SH-SY5Y (cell line): ENCODE measurements around the gene TLE3.

Experiments
- GATA2 ChIP-seq: IDR thresholded peaks from 2 replicates; pipeline ENCODE4 v1.6.1; 2011; ENCODE audit warnings: mild to moderate bottlenecking, low read depth, low read length
- GATA3 ChIP-seq: IDR thresholded peaks from 2 replicates; pipeline ENCODE4 v1.6.1; 2011; ENCODE audit warnings: low read depth, mild to moderate bottlenecking, low read length, moderate library complexity

The TLE3 gene

DNA sequence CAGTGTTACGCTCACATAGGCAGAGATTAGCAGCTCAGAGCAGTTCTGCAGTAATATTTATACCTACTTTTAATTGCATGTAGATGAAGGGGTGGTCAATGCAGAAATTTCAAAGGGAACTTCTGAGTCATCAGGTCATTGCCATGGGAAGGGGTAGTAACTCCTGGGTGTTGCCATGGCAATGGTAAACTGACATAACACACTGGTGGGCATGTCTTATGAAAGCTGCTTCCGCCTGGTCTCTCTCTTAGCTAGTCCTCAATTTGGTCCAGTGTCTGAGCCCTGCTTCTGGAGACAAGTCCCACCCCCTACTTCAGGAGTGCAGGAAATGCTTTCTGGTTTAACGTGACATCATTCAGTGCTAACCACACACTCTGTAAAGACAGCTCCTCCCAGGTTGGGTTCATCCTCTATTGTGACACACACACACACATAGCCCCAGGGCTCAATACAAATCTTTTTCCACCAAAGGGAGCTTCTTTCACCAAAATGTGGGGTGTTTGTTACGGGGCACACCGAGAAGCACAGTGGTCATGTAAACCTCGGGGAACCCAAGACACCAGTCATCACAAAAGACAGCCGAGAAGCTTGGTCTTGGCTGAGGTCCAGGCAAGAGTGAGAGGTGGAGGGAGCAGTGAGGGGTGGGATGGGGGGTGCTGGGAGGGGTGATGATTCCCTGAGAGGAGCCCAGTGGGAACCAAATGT is 74.5 kb downstream of the TLE3 start:
- TF ChIP-seq GATA3, result no peak
- TF ChIP-seq GATA2, result no peak

DNA sequence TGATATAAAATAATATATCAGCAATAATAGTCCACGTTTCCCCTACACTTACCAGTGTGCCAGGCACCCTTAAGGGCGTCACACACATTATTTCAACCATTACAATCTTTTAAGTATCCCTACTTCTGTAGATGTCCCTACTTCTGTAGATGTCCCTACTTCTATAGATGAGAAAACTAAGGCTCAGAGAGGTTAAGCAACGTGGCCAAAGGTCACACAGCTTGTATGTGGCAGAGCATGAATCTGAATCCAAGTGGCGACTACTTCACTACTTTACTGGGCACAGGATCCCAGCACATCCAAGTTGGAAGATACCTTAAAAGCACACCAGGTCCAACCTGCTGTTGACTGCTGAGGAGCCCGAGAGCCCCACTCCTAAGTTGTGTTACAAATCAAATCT is 77.5 kb downstream of the TLE3 start:
- no peak for TF ChIP-seq GATA2
- TF ChIP-seq GATA3, result no peak

DNA sequence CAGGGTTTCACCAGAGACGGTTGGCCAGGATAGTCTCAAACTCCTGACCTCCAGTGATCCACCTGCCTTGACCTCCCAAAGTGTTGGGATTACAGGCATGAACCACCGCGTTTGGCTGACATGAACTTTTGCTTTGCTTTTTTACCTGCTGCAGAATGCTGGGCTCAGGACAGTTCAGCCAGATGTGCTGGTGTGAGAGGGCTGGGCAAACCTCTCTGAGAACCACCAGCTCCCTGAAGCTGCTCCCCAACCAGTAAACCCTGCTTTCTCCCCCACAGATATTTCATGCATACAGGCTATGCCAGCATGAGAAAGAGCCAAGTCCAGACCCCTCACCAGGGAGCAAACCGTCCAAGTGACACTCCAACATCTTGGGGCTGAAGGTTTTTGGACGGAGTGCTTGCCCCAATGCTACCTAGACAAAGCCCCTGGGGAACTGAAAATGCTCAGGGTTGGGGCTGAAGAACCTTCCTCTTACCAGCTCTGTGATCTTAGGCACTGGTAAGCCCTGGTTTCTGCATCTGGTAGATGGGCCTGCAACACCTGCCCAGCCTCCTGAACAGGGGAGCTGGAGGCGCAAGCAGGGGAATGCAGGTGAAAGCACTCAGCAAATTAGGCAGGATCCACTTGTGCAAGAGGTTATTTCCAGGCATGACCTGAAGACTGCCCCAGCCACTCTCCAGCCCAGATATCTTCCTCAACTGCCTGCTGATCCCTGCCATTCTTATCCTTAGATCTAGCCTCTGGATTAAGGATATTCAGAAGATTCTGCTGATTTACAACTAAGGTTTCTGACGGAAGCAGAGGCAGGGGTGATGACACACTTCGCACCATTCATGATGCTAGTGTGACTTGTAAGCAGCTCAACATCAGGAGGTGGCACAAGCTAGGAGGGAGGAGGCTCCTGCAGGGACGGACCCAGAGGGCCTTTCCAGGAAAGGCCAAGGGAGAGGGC is 78.8 kb downstream of the TLE3 start:
- TF ChIP-seq GATA3 (no peak), GATA2 (no peak)

DNA sequence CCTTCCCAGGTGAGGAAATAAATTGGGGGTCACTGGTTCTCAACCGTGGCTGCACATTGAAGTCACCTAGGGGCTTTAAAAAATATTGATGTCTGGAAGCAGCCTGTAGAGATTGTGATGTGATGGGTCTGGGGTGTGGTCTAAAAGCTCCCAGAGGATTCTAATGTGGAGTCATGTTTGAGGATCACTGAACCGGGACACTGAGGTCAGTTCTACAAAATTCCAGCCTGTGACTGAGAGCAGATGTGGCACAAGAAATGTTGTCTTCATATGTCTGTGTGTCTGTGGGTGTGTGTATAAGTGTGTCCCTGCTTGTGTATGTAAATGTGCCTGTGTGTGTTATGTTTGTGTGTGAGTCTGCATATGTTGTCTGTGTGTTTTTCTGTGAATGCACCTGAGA is 79.9 kb downstream of the TLE3 start:
- no peak for TF ChIP-seq GATA3
- no peak for TF ChIP-seq GATA2

DNA sequence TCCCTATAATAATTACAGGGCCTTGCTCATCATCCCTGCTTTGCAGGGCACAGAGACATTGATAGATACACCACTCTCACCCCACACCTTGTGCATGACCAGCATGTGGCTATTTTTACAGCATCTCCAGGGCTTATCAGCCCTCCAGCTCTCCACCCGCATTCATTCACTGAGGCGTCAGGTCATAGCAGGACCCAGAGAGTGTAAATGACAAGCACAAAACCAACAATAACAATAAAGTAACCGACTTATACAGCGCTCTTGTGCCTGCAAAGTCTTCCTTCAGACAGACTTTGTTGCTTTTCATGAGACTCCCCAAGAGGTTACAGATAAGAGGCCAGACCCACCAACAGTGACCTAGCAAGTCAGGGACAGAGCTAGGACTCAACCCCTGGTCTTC is 80.7 kb downstream of the TLE3 start:
- TF ChIP-seq GATA2, result no peak
- no peak for TF ChIP-seq GATA3

DNA sequence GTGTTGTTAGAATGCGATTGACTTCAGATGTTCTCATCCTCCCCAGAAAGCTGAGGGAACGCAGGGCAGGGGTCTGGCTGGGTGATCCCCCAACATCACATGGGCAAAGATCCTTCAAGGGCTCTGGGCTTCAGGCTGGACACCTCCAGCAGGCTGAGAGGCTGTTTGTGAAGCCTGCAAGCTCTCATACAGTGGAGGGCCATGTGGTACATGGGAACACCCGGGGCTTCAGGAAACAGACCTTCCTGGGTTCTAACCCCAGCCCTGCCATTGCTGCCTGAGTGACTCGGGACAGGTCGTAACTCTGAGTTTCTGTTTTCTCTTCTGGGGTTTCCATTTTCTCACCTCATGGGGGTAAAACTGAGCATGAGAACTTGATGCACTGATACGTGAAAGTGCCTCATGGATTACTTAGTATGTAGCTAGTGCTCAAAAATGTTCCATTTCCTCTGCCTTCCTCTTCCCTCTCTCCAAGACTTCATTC is 81.2 kb downstream of the TLE3 start:
- TF ChIP-seq GATA2, result no peak

DNA sequence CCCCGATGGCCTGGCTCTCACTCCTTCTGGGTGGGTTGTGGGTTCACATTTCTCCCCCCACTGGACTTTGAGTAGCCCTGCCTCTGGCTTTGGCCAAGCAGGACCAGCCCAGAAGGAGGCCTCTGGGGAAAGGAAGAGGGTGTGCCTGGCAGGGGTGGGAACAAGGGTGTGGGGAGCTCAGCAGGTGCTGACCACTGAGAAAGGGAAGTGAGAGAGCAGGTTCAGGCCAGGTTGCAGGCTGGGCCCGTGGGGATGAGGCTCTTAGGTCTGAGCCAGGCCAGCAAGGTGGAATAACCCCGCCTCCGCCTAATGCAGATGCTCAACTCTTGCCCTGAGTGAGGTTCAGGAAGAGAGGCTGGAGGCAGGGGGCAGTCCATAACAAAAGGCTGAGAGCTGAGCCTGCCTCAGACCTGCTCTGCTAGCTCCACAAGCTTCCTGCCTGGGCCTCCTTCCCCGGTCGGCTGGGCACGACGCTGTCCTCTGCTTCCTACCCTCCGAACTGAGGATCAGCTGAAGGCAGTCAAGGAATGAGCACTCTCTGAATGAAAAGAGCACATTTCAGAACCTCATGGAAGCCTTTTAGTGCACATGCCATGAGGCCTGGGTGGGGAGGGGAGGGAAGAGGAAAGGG is 82.7 kb downstream of the TLE3 start:
- no peak for TF ChIP-seq GATA2
- TF ChIP-seq GATA3, result no peak

DNA sequence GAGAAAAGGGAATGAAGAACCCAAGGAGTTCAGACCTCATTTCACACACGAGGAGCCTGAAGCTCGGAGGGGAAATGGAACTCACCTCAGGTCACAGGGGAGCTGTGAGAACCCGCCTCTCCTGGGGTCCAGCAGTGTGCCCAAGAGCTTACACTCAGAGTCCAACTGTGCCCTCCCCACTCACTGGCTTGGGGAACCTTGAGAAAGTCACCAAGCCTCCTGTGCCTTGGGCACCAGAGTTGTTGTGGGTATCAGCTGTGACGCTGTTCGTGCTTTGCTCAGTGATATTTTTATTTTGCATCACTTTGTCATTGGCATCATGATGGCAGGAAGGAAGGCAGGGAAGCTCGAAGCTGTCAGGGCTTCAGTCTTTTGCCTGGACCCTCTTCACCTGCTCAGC is 83.4 kb downstream of the TLE3 start:
- TF ChIP-seq GATA2, result no peak
- no peak for TF ChIP-seq GATA3

DNA sequence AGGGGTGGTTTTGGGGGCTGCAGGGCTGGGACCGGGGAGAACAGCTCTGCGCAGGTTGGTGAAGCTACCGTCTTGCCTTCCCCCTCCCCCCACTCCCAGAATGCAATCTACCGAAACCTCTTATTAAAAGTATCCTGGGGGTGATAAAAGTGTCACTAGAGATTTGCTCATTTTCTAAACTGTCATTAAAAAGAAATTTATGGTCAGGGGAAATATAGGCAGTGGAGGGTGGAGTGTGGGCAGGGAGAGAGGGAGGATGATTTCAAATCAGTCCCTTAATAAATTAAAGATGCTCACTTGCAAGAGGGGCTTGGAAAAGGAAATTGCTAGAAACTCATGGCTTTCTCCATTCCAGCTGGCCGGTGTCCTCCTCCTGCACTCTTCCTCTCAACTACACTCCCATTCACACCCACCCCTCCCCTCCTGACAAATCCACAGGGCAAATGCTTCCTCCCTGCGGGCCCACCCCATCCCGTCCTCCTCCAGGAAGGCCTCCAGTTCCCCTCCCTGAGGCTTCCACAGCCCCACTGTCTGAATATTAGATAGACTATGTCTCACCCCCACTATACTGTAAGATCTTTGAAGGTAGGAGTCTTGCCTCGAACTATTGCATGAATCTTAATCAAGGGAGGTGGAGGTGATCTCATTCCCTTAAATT is 83.9 kb downstream of the TLE3 start:
- no peak for TF ChIP-seq GATA2
- no peak for TF ChIP-seq GATA3

DNA sequence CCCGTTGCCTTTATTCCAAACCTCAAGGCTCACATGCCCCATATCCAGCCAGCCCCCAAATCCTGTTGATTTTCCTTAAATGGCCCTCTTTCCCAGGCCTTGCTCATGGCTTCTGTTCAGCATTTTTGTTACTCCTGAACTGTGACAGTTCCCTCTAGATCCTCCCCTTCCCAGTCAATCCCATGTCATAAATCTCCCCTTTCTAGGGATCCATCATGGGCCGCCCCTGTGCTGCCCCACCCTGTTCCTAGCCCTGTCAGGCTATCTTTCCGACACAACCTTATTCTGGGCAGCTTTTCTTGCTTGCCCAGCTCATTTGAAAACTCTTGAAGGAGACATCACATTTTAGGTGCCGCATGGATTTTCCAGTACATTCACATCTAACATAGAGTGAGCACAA is 84.8 kb downstream of the TLE3 start:
- TF ChIP-seq GATA2 (no peak), GATA3 (no peak)

DNA sequence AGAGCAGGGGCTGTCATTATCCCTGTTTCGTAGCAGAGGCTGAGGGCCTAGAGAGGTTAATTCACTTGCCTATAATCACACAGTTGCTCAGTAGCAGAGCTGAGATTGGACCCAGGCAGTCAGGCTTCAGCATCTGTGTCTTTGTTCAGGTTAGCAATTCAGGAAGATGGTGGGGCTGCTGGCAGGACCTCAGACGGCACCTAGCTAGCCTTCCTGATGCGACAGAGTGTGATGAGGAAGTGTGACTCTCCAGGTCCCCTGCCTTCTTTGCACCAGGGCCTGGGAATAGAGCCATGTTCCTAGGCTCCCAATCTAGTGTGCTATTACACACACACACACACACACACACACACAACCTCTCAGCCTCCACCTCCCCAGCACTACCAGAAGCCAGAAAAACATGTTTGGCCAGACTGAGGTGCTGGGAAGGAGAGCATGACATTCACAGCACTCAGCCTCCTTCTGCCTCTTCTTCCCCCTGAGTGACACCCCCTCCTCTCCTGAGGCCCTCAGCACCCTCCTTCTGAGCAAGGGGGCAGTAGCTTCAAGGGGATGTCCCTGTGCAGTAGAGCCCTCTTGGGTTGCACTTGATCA is 88.9 kb downstream of the TLE3 start:
- TF ChIP-seq GATA3 (no peak), GATA2 (no peak)

DNA sequence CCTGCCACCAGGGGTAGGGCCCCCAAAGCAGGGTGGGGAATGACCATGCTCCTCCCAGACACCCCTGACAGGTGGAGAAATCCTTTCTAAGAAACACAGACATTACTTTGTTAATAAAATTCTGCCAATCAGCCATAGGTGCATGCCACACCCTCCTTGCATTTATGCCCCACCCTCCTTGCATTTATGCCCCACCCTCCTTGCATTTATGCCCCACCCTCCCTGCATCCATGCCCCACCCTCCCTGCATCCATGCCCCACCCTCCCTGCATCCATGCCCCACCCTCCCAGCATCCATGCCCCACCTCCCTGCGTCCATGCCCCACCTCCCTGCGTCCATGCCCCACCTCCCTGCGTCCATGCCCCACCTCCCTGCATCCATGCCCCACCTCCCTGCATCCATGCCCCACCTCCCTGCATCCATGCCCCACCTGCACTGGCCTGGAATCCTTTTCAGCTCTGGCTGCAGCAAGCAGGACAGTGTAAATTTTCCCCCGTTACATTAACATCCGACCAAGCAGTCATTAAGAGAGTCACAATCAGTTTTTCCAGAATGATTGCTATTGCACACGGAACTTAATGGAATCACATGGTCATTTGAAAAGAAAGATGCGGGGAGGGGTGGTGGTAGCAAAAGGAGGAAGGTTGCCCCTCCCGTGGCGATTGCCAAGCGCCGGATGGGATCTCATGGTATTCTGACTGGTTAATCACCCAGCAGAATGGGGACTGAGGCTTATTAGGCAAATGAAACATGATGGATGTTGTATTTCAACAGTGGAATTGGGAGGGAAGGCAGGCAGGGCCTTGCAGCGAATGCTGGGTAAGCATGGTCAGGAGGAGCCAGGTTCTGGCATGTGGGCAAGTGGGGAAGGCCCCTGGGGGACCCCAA is 91.2 kb downstream of the TLE3 start:
- TF ChIP-seq GATA3, result no peak
- no peak for TF ChIP-seq GATA2

DNA sequence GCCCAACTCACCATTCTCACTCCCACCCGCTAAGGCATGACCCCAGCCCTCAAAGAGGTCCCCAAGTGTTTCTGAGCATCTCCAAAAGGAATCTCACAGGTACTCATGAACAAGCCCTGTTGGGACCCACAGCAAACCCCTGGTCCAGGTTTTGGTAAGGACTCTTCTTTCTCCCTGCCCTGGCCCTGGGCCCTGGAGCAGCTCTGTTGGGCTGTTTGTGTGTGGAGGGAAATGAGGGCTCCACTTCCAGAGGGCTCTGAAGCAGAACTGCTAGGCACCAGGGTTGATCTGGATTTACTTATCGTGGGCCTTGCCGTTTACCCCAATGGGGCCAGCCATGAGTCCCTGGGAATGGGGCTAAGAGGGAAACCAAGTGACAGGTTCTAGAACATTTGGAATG is 92.9 kb downstream of the TLE3 start:
- TF ChIP-seq GATA3 (no peak), GATA2 (no peak)
